Naive B cell (primary cell): ENCODE measurements around the gene NHSL2. TPM values are rescaled to one million over a fixed set of nuclear protein-coding genes. Genes with fewer than 3 reads are reported as not detected.
"Not testable (repeated sequence)": the region's sequence is repeated elsewhere in the genome, so short reads cannot be mapped to it uniquely, and the experiment has no call there.

Experiments used
- ATAC-seq, 2 donors: fragments of 150-1000 bp; cut with Tn5 transposase; 2 replicates each; pipeline ENCODE4 v1.10.0; 2021; ENCODE audit warnings: low read depth in 2 of 2, mild to moderate bottlenecking in 2 of 2, moderate library complexity in 2 of 2
- DNase-seq: peaks from one replicate; pipeline ENCODE4 v3.0.0; 2022
- H3K27ac Mint-ChIP-seq, 6 donors: one replicate each; pipeline ENCODE4 v1.8.0; 2020 to 2022; ENCODE audit warnings: mild to moderate bottlenecking in 6 of 6, mixed read lengths in 6 of 6, moderate library complexity in 5 of 6, inconsistent platforms in 2 of 6
- H3K27me3 Mint-ChIP-seq, 3 donors: one replicate each; pipeline ENCODE4 v1.8.0; 2021 to 2022; ENCODE audit warnings: mixed read lengths in 3 of 3, mild to moderate bottlenecking in 1 of 3
- H3K36me3 Mint-ChIP-seq, 2 donors: one replicate each; pipeline ENCODE4 v1.8.0; 2020 to 2022; ENCODE audit warnings: mixed read lengths in 2 of 2, inconsistent platforms in 1 of 2, mild to moderate bottlenecking in 1 of 2
- H3K4me1 Mint-ChIP-seq, 3 donors: one replicate each; pipeline ENCODE4 v1.8.0; 2020 to 2022; ENCODE audit warnings: mixed read lengths in 3 of 3, inconsistent platforms in 1 of 3, mild to moderate bottlenecking in 1 of 3, moderate library complexity in 1 of 3
- H3K4me3 Mint-ChIP-seq, 8 donors: one replicate each; pipeline ENCODE4 v1.8.0; 2020 to 2022; ENCODE audit warnings: mild to moderate bottlenecking in 8 of 8, mixed read lengths in 8 of 8, moderate library complexity in 8 of 8, inconsistent platforms in 2 of 8
- H3K9me3 Mint-ChIP-seq, 7 donors: one replicate each; pipeline ENCODE4 v1.8.0; 2020 to 2022; ENCODE audit warnings: mixed read lengths in 7 of 7, mild to moderate bottlenecking in 5 of 7, inconsistent platforms in 2 of 7, moderate library complexity in 1 of 7
- polyA plus RNA-seq, 6 donors: library from polyadenylated mRNA; unstranded; fragments of 300-500 nt; fragmentation: Illumina TruSeq; gene quantifications; one replicate each; pipeline ENCODE4 v1.2.3, GENCODE V29; 2021; ENCODE audit warnings: low read depth in 6 of 6

The NHSL2 gene
- polyA plus RNA-seq, 6 donors from 2014 or later = 0.25 to 0.48 (median 0.30) TPM; not detected in 2

GRCh38 chrX:71936632-71937031, 26.0 kb downstream of the NHSL2 start:
- Mint-ChIP-seq H3K9me3 (peaks cover 0 to 2% (median 0%) of the 10 kb centered on the region in 7 donors), H3K27ac (no peak overlapping the region), H3K4me1 (no peaks in the 10 kb centered on the region), H3K27me3 (peaks cover 10 to 38% (median 14%) of the 10 kb centered on the region in 3 donors), H3K4me3 (no peak overlapping the region), H3K36me3 (no peaks in the 10 kb centered on the region)
- ATAC-seq (no peak), DNase-seq (no peak)

DNA sequence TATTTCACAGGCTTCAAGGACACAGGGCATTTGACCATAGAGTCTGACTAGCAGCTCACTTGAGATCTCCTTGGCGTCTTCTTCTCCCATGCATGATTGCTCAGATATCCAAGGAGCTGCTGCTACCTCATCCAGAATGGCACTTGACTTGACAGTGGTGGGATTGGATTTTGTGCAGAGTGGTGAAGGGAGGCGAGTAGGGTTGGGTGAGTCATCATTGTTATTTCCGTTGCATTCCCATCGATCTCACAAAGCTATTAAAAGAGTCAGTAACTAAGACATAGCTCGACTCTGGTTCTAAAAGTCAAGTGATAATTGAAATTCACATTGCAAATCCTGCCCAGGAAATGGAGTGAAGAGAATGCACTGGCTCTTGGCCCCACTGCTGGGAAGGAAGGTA, 27.7 kb downstream of the NHSL2 start:
- Mint-ChIP-seq H3K27me3 (peaks cover 6 to 30% (median 7%) of the 10 kb centered on the region in 3 donors), H3K4me3 (no peak overlapping the region), H3K27ac (no peak overlapping the region), H3K4me1 (no peaks in the 10 kb centered on the region), H3K9me3 (no peaks in the 10 kb centered on the region), H3K36me3 (no peaks in the 10 kb centered on the region)
- ATAC-seq = no peak
- DNase-seq = no peak

DNA sequence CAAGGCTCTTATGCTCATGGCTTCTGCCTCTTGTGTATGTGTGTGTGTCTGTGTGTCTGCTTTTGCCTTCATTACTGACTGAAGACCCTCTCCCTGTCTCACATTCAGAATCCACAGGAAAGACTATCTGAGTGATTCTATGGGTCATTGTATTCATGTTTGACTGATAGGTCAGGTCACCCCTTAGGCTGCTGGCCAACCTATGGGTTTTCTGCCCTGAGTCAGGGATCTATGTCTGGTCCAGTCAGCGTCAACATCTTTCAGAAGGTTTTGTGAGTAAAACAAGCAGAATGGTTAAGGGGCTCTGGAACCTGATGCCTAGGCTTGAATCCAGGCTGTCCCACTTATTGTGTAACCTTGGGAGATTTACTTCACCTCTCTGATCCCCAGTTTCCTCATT, 30.5 kb downstream of the NHSL2 start:
- Mint-ChIP-seq H3K36me3 (no peaks in the 10 kb centered on the region), H3K4me1 (no peaks in the 10 kb centered on the region), H3K9me3 (no peaks in the 10 kb centered on the region), H3K27ac (no peak overlapping the region), H3K27me3 (peaks cover 8 to 23% (median 8%) of the 10 kb centered on the region in 3 donors), H3K4me3 (no peak overlapping the region)
- DNase-seq = no peak
- ATAC-seq = no peak

DNA sequence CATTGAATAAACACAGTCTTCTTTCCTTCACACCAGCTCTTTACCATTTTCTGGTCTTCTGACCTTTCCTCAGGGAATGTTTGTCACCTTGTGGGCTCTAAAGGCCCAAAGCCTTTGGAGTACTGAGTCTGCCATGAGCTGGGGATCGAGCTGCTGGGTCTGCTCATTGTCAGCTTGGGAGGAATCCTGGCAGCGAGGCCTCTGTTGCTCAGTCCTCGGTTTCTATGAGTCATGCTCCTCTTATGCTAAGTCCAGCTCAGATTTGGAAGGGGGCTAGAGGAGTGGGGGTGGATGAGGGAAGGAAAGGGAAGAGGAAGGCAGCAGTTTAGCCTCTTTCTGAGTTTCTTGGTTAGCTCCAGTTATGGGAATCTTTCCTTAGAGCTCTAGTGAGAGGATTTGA, 31.1 kb downstream of the NHSL2 start:
- Mint-ChIP-seq H3K4me1 (no peaks in the 10 kb centered on the region), H3K36me3 (no peaks in the 10 kb centered on the region), H3K27ac (peak overlapping the region in 1 of 6 donors; percentile 45), H3K9me3 (no peaks in the 10 kb centered on the region), H3K27me3 (peaks cover 8 to 21% (median 8%) of the 10 kb centered on the region in 3 donors), H3K4me3 (no peak overlapping the region)
- no peak for ATAC-seq
- no peak for DNase-seq

DNA sequence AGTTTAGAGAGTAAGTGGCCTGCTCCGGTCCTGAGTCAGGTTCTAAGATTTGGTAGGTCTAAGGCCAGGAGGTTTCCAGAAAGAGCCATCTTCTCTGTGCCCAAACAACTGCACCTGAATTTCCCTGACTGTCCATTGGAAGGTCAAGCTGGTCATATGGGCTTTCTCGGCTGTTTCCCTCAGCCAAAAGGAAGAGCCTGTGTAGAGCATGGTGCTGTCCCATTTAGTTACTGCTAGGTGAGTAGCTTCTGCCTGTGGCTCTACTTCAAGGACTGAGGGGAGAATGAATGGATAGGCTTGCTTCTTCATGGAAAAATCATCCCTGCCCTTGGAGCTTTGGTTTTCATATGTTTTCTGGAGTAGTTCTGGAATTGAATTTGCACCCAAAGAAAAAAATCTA, 33.7 kb downstream of the NHSL2 start:
- Mint-ChIP-seq H3K27ac (no peak overlapping the region), H3K36me3 (no peaks in the 10 kb centered on the region), H3K27me3 (peaks cover 4 to 30% (median 8%) of the 10 kb centered on the region in 3 donors), H3K4me3 (no peak overlapping the region), H3K4me1 (no peaks in the 10 kb centered on the region), H3K9me3 (no peaks in the 10 kb centered on the region)
- DNase-seq (no peak), ATAC-seq (no peak)

- Mint-ChIP-seq H3K9me3 (no peaks in the 10 kb centered on the region), H3K27me3 (peaks cover 4 to 30% (median 8%) of the 10 kb centered on the region in 3 donors), H3K4me3 (no peak overlapping the region), H3K36me3 (no peaks in the 10 kb centered on the region), H3K27ac (no peak overlapping the region), H3K4me1 (no peaks in the 10 kb centered on the region)
- DNase-seq (no peak), ATAC-seq (no peak)
Observed at GRCh38 chrX:71945237-71945805, 34.7 kb downstream of the NHSL2 start.

- Mint-ChIP-seq H3K27me3 (peaks cover 4 to 35% (median 8%) of the 10 kb centered on the region in 3 donors), H3K4me3 (no peak overlapping the region), H3K9me3 (no peaks in the 10 kb centered on the region), H3K27ac (no peak overlapping the region), H3K4me1 (no peaks in the 10 kb centered on the region), H3K36me3 (no peaks in the 10 kb centered on the region)
- no peak for DNase-seq
- no peak for ATAC-seq
Observed at GRCh38 chrX:71949363-71949762, 38.7 kb downstream of the NHSL2 start.

GRCh38 chrX:71949844-71950445, 39.3 kb downstream of the NHSL2 start:
- Mint-ChIP-seq H3K27ac (no peak overlapping the region), H3K4me3 (no peak overlapping the region), H3K27me3 (peaks cover 1 to 41% (median 8%) of the 10 kb centered on the region in 3 donors), H3K4me1 (no peaks in the 10 kb centered on the region), H3K36me3 (no peaks in the 10 kb centered on the region), H3K9me3 (no peaks in the 10 kb centered on the region)
- ATAC-seq (no peak), DNase-seq (no peak)

GRCh38 chrX:71953391-71953790, 42.7 kb downstream of the NHSL2 start:
- DNase-seq = no peak
- no peak for ATAC-seq
- no peaks in the 10 kb centered on the region for H3K36me3 Mint-ChIP-seq
- H3K9me3 Mint-ChIP-seq = no peaks in the 10 kb centered on the region
- no peak overlapping the region for H3K27ac Mint-ChIP-seq
- H3K4me3 Mint-ChIP-seq = no peak overlapping the region
- H3K27me3 Mint-ChIP-seq = peaks cover 0 to 27% (median 0%) of the 10 kb centered on the region in 3 donors
- no peaks in the 10 kb centered on the region for H3K4me1 Mint-ChIP-seq

GRCh38 chrX:71953946-71954345, 43.3 kb downstream of the NHSL2 start:
- Mint-ChIP-seq H3K27ac (no peak overlapping the region), H3K4me1 (no peaks in the 10 kb centered on the region), H3K4me3 (no peak overlapping the region), H3K36me3 (no peaks in the 10 kb centered on the region), H3K27me3 (peaks cover 0 to 27% (median 0%) of the 10 kb centered on the region in 3 donors), H3K9me3 (no peaks in the 10 kb centered on the region)
- ATAC-seq (no peak), DNase-seq (no peak)

- Mint-ChIP-seq H3K4me1 (no peaks in the 10 kb centered on the region), H3K9me3 (no peaks in the 10 kb centered on the region), H3K27ac (no peak overlapping the region), H3K27me3 (peaks cover 0 to 27% (median 0%) of the 10 kb centered on the region in 3 donors), H3K36me3 (no peaks in the 10 kb centered on the region), H3K4me3 (no peak overlapping the region)
- ATAC-seq = no peak
- no peak for DNase-seq
Observed at GRCh38 chrX:71954458-71954857, 43.8 kb downstream of the NHSL2 start.

DNA sequence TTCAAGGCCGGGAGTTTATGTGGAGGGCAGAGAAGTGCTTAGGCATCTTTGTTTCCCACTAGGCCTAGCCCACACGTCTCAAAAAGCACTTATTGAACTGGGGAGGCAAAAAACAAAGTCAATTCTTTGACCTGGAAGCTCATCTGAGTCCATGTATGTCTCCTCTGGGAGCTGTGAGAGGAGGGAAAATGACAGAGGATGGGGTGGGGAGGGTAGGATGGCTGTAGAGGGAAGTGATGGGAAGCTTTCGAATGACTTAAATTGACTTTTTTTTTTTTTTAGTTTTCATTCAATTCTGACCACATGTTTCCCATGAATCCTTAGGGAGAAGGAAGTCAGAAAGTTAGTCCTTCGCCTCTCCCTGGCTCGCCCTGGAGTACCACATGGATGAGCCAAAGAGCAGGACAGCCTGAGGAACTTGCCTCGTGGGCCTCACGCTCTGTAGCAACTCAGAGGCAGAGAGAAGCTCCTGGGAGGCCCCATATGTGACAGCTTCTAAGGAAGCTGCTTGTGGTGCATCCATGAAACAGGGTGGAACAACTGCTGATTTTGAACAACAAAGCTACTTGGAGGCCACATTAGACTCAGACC, 45.0 kb downstream of the NHSL2 start:
- Mint-ChIP-seq H3K4me1 (no peaks in the 10 kb centered on the region), H3K27ac (no peak overlapping the region), H3K36me3 (no peaks in the 10 kb centered on the region), H3K9me3 (peaks cover 0 to 1% (median 0%) of the 10 kb centered on the region in 7 donors), H3K4me3 (no peak overlapping the region), H3K27me3 (peaks cover 0 to 27% (median 0%) of the 10 kb centered on the region in 3 donors)
- DNase-seq = no peak
- no peak for ATAC-seq

- no peak overlapping the region for H3K27ac Mint-ChIP-seq
- H3K4me1 Mint-ChIP-seq = no peaks in the 10 kb centered on the region
- DNase-seq = no peak
- ATAC-seq = no peak
- peaks cover 0 to 28% (median 6%) of the 10 kb centered on the region in 3 donors for H3K27me3 Mint-ChIP-seq
- H3K9me3 Mint-ChIP-seq = peaks cover 0 to 7% (median 3%) of the 10 kb centered on the region in 7 donors
- no peak overlapping the region for H3K4me3 Mint-ChIP-seq
- H3K36me3 Mint-ChIP-seq = no peaks in the 10 kb centered on the region
Observed at GRCh38 chrX:71958281-71958675, 47.6 kb downstream of the NHSL2 start.

DNA sequence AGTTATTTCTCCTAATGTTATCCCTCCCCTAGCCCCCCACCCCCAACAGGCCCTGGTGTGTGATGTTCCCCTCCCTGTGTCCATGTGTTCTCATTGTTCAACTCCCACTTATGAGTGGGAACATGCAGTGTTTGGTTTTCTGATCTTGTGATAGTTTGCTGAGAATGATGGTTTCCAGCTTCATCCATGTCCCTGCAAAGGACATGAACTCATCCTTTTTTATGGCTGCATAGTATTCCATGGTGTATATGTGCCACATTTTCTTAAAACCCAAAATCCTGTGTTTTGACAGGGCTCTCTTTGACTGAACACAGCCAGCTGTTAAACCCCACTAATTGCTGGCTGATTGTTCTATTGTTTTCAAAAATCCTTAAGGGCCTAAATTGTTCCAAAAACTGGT, 53.5 kb downstream of the NHSL2 start:
- not testable (repeated sequence) for ATAC-seq

More for the DNA sequence above, 53.5 kb downstream of the NHSL2 start:
- H3K4me3 Mint-ChIP-seq, DNase-seq, H3K36me3 Mint-ChIP-seq, H3K27ac Mint-ChIP-seq, H3K4me1 Mint-ChIP-seq: not testable (repeated sequence)
- Mint-ChIP-seq H3K9me3 (peaks cover 0 to 29% (median 12%) of the 10 kb centered on the region in 7 donors), H3K27me3 (peaks cover 0 to 11% (median 9%) of the 10 kb centered on the region in 3 donors)
